Large intestine (tissue), 3 donors: ENCODE data around the gene RAPGEF1. TPM values are rescaled to one million over a fixed set of nuclear protein-coding genes. Genes with fewer than 3 reads are reported as not detected.

Experiments
- DNase-seq, 2 donors: peaks; one replicate each; pipeline versions ENCODE4 v3.0.0 to v3.0.0-alpha.2; 2013
- H3K27ac ChIP-seq: one replicate; pipeline ENCODE4 v1.5.1; 2013; ENCODE audit warnings: low read length
- H3K27me3 ChIP-seq: 2 replicates; pipeline ENCODE4 v1.6.1; 2013; ENCODE audit warnings: low read length; ENCODE audit not compliant: control insufficient read depth, insufficient read depth
- H3K36me3 ChIP-seq: 2 replicates; pipeline ENCODE4 v1.6.1; 2013; ENCODE audit warnings: low read length; ENCODE audit not compliant: control insufficient read depth, insufficient read depth
- H3K4me1 ChIP-seq: one replicate; pipeline ENCODE4 v1.6.1; 2013; ENCODE audit warnings: low read length; ENCODE audit not compliant: control insufficient read depth, insufficient read depth
- H3K4me3 ChIP-seq: one replicate; pipeline ENCODE4 v1.5.1; 2013; ENCODE audit warnings: low read length
- H3K9me3 ChIP-seq: one replicate; pipeline ENCODE4 v1.6.1; 2013; ENCODE audit warnings: mild to moderate bottlenecking, low read depth, low read length, moderate library complexity; ENCODE audit not compliant: control insufficient read depth
- WGBS: methylation state at CpG from one replicate; pipeline ENCODE4 v1.1.5; 2013; ENCODE audit warnings: low lambda C conversion rate; ENCODE audit not compliant: insufficient coverage; 5-methylcytosine and 5-hydroxymethylcytosine counted together
- polyA plus RNA-seq: library from polyadenylated mRNA; unstranded; fragments of 120-200 nt; gene quantifications from one replicate; pipeline ENCODE4 v1.2.1, GENCODE V29; 2013

RAPGEF1 gene
- polyA plus RNA-seq, 1 donor = 39.7 TPM

GRCh38 chr9:131587906-131588305 is 152.0 kb downstream of the RAPGEF1 start:
- Histone ChIP-seq H3K27ac (no peak overlapping the region), H3K36me3 (peaks cover 72% of the 10 kb centered on the region), H3K27me3 (no peaks in the 10 kb centered on the region), H3K4me1 (no peaks in the 10 kb centered on the region), H3K9me3 (no peaks in the 10 kb centered on the region), H3K4me3 (no peak overlapping the region)
- no peak for DNase-seq
- WGBS = no CpG with 5 or more reads among the region's 14 CpGs

DNA sequence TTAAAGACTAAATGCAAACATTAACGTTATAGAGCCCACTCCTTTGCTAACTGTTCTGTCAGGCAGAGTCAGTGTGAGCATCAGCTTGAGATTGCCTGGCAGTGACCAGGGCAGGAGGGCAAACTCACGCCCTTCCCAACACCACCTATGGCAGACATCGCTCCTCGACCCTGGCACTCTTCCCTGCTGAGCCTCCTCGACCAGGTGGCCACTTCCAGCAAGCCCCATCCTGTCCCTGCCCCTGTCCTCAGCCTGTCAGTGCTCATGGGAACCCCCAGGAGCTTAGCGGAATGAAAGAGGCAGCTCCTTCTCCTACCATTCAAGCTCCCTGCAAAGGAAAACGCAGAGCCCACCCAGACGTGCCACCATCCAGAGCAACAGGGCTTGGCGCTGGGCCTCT is 152.5 kb downstream of the RAPGEF1 start:
- no peak overlapping the region for H3K4me3 ChIP-seq
- no peaks in the 10 kb centered on the region for H3K4me1 ChIP-seq
- no peak for DNase-seq
- H3K27me3 ChIP-seq = no peaks in the 10 kb centered on the region
- H3K27ac ChIP-seq = no peak overlapping the region
- peaks cover 78% of the 10 kb centered on the region for H3K36me3 ChIP-seq
- WGBS = no CpG with 5 or more reads among the region's 9 CpGs
- H3K9me3 ChIP-seq = no peaks in the 10 kb centered on the region

DNA sequence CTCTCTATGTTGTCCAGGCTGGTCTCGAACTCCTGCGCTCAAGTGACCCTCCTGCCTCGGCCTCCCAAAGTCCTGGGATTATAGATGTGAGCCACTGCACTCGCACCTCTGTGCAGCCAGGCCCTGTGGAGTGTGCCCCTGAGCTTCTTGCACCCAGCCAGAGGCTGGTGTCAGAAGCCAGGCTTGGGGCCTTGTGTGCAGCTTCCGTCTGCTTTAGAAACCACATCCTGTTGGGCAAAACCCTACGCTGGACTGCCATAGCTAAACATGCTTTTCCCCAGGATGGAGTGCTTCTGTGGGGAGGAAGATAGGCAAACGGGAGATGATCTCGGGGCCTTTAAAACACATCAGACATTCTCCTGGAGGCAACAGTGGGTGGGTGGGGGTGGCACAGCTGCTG is 154.5 kb downstream of the RAPGEF1 start:
- Histone ChIP-seq H3K36me3 (peaks cover 72% of the 10 kb centered on the region), H3K9me3 (no peaks in the 10 kb centered on the region), H3K4me1 (no peaks in the 10 kb centered on the region), H3K27ac (no peak overlapping the region), H3K4me3 (no peak overlapping the region), H3K27me3 (no peaks in the 10 kb centered on the region)
- DNase-seq = no peak
- no CpG with 5 or more reads among the region's 8 CpGs for WGBS

DNA sequence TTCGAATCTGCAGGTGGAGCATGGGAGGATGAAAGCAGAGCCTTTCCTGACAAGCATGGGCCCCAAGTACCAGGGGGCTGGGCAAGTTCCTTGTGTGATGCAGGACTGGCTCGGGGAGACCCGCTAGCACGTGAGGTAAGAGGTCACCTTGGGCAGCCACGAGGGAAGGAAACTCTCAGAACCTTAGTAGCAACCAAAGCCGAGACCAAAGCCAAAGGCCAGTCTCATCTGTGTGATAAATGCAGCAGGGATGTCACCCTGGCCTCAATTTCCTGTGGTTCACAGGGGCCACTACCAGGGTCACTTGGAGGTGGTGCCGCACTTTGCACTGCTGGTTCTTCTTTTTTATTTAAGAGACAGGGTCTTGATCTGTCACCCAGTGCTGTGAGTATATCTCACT is 155.0 kb downstream of the RAPGEF1 start:
- no peaks in the 10 kb centered on the region for H3K27me3 ChIP-seq
- H3K36me3 ChIP-seq = peaks cover 73% of the 10 kb centered on the region
- WGBS = 86% methylated on average over 1 of the region's 7 CpGs
- no peak for DNase-seq
- no peaks in the 10 kb centered on the region for H3K9me3 ChIP-seq
- H3K4me1 ChIP-seq = no peaks in the 10 kb centered on the region
- no peak overlapping the region for H3K27ac ChIP-seq
- H3K4me3 ChIP-seq = no peak overlapping the region

DNA sequence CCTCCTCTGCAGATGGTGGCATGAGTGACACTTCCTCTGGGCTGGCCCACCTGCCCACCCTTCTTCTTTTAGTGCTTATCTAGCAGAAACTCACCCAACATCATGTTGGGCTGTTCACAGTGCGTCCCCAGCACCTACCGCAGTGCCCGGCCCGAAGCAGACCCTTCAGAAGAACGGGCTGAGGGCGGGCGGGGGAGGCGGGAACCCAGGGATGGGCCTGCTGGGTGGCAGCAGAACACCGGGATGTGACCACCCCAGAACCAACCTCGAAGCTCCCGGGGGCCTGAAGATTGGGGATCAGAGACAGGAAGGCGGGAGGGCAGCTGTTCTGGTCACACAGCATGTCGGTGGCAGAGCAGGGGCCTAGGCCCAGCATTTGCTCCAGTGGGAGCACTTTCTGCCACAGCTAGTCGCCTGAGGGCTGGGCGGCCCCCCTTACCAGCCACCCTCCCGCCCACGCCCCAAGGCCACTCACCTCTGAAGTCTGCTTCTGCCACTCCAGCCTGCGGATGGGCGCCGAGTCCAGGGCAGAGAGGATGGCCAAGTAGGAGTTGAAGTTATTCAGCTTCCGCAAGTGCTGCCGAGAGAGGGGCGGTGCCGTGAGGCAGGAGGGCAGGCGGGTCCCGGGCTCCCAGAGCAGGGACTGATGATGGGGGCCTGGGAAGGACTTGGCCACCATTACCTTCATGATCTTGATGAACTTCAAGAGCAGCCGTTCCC is 155.9 kb downstream of the RAPGEF1 start:
- Histone ChIP-seq H3K4me3 (no peak overlapping the region), H3K4me1 (no peaks in the 10 kb centered on the region), H3K27me3 (no peaks in the 10 kb centered on the region), H3K27ac (no peak overlapping the region), H3K9me3 (no peaks in the 10 kb centered on the region), H3K36me3 (peaks cover 73% of the 10 kb centered on the region)
- WGBS = no CpG with 5 or more reads among the region's 27 CpGs
- DNase-seq = no peak

GRCh38 chr9:131583337-131583645 is 156.6 kb downstream of the RAPGEF1 start:
- no peaks in the 10 kb centered on the region for H3K27me3 ChIP-seq
- DNase-seq = no peak
- no CpG with 5 or more reads among the region's 5 CpGs for WGBS
- H3K36me3 ChIP-seq = peaks cover 73% of the 10 kb centered on the region
- H3K4me3 ChIP-seq = no peak overlapping the region
- no peaks in the 10 kb centered on the region for H3K9me3 ChIP-seq
- no peak overlapping the region for H3K27ac ChIP-seq
- H3K4me1 ChIP-seq = no peaks in the 10 kb centered on the region

DNA sequence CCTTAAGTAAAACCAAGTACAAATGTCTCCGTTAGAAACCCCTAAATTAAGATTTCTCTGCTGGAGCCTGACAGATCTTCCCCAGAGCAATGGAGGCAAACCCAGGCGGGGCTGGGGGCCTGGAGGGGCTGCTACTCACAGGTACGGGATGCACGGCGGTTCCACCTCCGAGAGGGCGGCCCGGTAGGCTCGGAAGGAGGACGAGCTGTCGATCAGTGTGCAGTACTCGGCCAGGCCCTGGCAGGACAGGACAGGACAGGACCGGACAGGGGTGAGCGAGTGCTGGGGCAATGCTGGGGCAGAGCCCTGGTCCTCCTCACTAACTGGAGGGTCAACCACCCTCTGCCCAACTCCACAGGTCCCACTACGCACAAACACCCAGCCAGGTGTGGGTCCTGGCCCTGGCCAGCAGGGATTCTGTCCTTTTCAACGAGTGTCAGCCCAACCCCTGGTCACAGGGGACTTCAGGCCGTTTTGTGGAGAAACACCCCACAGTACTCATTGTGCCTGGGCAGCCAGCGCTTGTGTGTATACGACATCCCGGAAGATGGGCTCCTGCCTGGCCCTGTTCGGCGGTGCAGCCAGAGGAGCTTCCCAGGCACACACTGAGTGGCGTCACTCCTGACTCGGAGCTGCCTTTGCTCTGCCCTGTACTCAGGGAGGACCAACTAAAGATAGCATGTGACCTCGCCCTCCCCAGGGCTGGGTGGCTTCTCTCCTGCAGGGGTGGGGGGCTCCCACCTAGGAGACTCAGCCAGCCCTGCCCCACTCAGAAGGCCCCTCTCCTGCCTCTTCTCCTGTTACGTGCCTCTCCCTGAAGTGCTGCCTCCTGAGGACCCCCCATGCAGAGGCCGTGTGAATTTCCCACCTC is 157.2 kb downstream of the RAPGEF1 start:
- peaks cover 73% of the 10 kb centered on the region for H3K36me3 ChIP-seq
- WGBS = no CpG with 5 or more reads among the region's 27 CpGs

DNA sequence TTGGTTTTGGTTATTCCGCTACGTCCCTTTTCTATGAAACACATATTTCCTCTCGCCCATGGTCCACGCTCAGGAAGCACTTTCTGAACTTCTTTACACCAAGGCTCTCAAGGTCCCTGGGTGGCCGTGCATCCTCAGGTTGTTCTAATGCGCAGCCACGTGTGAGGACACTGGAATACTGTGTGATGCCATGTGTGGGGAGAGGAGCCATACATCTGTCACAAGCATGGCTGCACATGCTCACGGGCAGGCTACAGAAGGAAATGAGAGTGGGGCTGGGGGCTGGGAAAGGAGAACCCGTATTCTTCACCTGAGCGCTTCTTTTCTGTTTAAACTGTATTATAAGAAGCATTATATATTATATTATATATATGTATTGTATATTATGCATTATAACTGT is 157.8 kb downstream of the RAPGEF1 start:
- Histone ChIP-seq H3K4me1 (no peaks in the 10 kb centered on the region), H3K27ac (no peak overlapping the region), H3K27me3 (no peaks in the 10 kb centered on the region), H3K36me3 (peaks cover 74% of the 10 kb centered on the region), H3K4me3 (no peak overlapping the region), H3K9me3 (no peaks in the 10 kb centered on the region)
- no peak for DNase-seq
- no CpG with 5 or more reads among the region's 10 CpGs for WGBS

More for the DNA sequence above, 157.2 kb downstream of the RAPGEF1 start:
- no peak overlapping the region for H3K27ac ChIP-seq
- no peaks in the 10 kb centered on the region for H3K9me3 ChIP-seq
- H3K27me3 ChIP-seq = no peaks in the 10 kb centered on the region
- DNase-seq = no peak
- H3K4me3 ChIP-seq = no peak overlapping the region
- no peaks in the 10 kb centered on the region for H3K4me1 ChIP-seq

- H3K27me3 ChIP-seq = no peaks in the 10 kb centered on the region
- WGBS = 80% methylated on average over 1 of the region's 9 CpGs
- H3K4me1 ChIP-seq = no peaks in the 10 kb centered on the region
- H3K36me3 ChIP-seq = peaks cover 88% of the 10 kb centered on the region
- H3K4me3 ChIP-seq = no peak overlapping the region
- H3K9me3 ChIP-seq = no peaks in the 10 kb centered on the region
- H3K27ac ChIP-seq = no peak overlapping the region
- DNase-seq = no peak
These were observed 159.5 kb downstream of the RAPGEF1 start for GRCh38 chr9:131580358-131580757.

DNA sequence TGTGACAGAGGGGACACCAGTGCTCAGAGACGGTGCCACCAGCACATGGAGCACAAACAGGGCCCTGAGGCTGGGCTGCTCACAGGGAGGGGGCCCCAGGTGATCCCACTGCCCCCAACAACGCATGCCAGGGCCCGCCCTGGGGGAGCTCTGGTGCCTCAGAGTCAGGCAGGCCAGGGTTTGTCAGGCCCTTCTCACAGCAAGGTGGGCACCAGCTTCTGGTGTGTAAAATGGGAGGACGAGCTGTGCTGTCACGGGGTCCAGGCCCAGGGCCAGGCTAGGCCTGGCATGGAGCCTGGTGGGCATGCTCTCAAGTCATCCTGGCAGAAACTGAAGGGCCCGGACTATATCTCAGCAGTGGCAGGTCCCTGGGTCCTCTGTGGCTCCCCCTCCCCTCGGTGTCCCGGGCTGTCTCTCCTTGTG is 160.1 kb downstream of the RAPGEF1 start:
- H3K27ac ChIP-seq = no peak overlapping the region
- no peaks in the 10 kb centered on the region for H3K4me1 ChIP-seq
- peaks cover 88% of the 10 kb centered on the region for H3K36me3 ChIP-seq
- no CpG with 5 or more reads among the region's 8 CpGs for WGBS
- DNase-seq = no peak
- H3K27me3 ChIP-seq = no peaks in the 10 kb centered on the region
- no peaks in the 10 kb centered on the region for H3K9me3 ChIP-seq
- no peak overlapping the region for H3K4me3 ChIP-seq
